ENCODE measurements around the gene ABR.

GRCh38 chr17:1049446-1050225 is 130.1 kb downstream of the ABR start:
- TF ChIP-seq, protein P1, sequence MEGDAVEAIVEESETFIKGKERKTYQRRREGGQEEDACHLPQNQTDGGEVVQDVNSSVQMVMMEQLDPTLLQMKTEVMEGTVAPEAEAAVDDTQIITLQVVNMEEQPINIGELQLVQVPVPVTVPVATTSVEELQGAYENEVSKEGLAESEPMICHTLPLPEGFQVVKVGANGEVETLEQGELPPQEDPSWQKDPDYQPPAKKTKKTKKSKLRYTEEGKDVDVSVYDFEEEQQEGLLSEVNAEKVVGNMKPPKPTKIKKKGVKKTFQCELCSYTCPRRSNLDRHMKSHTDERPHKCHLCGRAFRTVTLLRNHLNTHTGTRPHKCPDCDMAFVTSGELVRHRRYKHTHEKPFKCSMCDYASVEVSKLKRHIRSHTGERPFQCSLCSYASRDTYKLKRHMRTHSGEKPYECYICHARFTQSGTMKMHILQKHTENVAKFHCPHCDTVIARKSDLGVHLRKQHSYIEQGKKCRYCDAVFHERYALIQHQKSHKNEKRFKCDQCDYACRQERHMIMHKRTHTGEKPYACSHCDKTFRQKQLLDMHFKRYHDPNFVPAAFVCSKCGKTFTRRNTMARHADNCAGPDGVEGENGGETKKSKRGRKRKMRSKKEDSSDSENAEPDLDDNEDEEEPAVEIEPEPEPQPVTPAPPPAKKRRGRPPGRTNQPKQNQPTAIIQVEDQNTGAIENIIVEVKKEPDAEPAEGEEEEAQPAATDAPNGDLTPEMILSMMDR (IDR thresholded peaks at IDR 0.05; ENCODE audit: low read depth, low read length, missing input control), result no peak
- TF ChIP-seq, protein P2, sequence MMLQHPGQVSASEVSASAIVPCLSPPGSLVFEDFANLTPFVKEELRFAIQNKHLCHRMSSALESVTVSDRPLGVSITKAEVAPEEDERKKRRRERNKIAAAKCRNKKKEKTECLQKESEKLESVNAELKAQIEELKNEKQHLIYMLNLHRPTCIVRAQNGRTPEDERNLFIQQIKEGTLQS (IDR thresholded peaks at IDR 0.05), result no peak
- TF ChIP-seq SP1 (IDR thresholded peaks at IDR 0.05), result no peak
- no peak for TF ChIP-seq REST (IDR thresholded peaks at IDR 0.05)
- TF ChIP-seq JUND (IDR thresholded peaks at IDR 0.05), result no peak
- no peak for TF ChIP-seq TAF1 (conservative IDR thresholded peaks at IDR 0.05)
- TF ChIP-seq RAD21 (IDR thresholded peaks at IDR 0.05), result no peak
- no peak for TF ChIP-seq MAX (IDR thresholded peaks at IDR 0.05)
- no peak for TF ChIP-seq EGR1 (IDR thresholded peaks at IDR 0.05; ENCODE audit: low read depth in 2 of 2)
- TF ChIP-seq GABPA (IDR thresholded peaks at IDR 0.05 in 1 of 2, conservative IDR thresholded peaks at IDR 0.05 in 1 of 2), result no peak
- TF ChIP-seq YY1 (IDR thresholded peaks at IDR 0.05), result no peak
- no peak for TF ChIP-seq HNF4A (conservative IDR thresholded peaks at IDR 0.05)
- TF ChIP-seq, protein P3, sequence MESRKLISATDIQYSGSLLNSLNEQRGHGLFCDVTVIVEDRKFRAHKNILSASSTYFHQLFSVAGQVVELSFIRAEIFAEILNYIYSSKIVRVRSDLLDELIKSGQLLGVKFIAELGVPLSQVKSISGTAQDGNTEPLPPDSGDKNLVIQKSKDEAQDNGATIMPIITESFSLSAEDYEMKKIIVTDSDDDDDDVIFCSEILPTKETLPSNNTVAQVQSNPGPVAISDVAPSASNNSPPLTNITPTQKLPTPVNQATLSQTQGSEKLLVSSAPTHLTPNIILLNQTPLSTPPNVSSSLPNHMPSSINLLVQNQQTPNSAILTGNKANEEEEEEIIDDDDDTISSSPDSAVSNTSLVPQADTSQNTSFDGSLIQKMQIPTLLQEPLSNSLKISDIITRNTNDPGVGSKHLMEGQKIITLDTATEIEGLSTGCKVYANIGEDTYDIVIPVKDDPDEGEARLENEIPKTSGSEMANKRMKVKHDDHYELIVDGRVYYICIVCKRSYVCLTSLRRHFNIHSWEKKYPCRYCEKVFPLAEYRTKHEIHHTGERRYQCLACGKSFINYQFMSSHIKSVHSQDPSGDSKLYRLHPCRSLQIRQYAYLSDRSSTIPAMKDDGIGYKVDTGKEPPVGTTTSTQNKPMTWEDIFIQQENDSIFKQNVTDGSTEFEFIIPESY (IDR thresholded peaks at IDR 0.05), result no peak
- no peak for TF ChIP-seq HNF4G (IDR thresholded peaks at IDR 0.05)

Measured in liver (tissue), 3 donors.